Keratinocyte (primary cell): ENCODE data around the gene GPX4. TPM values are rescaled to one million over a fixed set of nuclear protein-coding genes. Genes with fewer than 3 reads are reported as not detected.

ENCODE experiments used
- DNase-seq: peaks from one replicate; pipeline ENCODE4 v3.0.0-alpha.2; 2011; ENCODE audit warnings: low read depth, missing footprints, low spot score
- FAIRE-seq: peaks from 2 replicates; lab custom pipeline; 2011; peaks lifted over from hg19 to GRCh38; lab: Jason Lieb, UNC
- H2AFZ ChIP-seq: 2 replicates; pipeline ENCODE4 v1.6.0; 2012; ENCODE audit warnings: low read length, control low read depth, inconsistent platforms; ENCODE audit not compliant: control insufficient read depth
- H3K27ac ChIP-seq: 2 replicates; pipeline ENCODE4 v1.5.1; 2011; ENCODE audit warnings: low read length; ENCODE audit not compliant: control insufficient read depth, insufficient read depth
- H3K27me3 ChIP-seq: 3 replicates; pipeline ENCODE4 v1.6.0; 2011; ENCODE audit warnings: low read length; ENCODE audit not compliant: control insufficient read depth, insufficient read depth; ENCODE audit errors: extremely low read depth
- H3K36me3 ChIP-seq, 2 experiments: 2 replicates in 1 of 2; 3 replicates in 1 of 2; pipeline ENCODE4 v1.5.1; 2011; ENCODE audit warnings: low read length in 2 of 2, mild to moderate bottlenecking in 1 of 2; ENCODE audit not compliant: control insufficient read depth in 2 of 2, insufficient read depth in 2 of 2; ENCODE audit errors: extremely low read depth in 1 of 2
- H3K4me1 ChIP-seq: 3 replicates; pipeline ENCODE4 v1.5.1; 2011; ENCODE audit warnings: low read length; ENCODE audit not compliant: control insufficient read depth, insufficient read depth; ENCODE audit errors: extremely low read depth
- H3K4me2 ChIP-seq: 3 replicates; pipeline ENCODE4 v1.6.0; 2011; ENCODE audit warnings: low read depth, low read length; ENCODE audit not compliant: control insufficient read depth, insufficient read depth; ENCODE audit errors: extremely low read depth
- H3K4me3 ChIP-seq, 3 experiments: fragments of 200-600 bp in 1 of 3; sonication (generic) in 1 of 3; 2 replicates in 2 of 3; 3 replicates in 1 of 3; pipeline ENCODE4 v1.5.1; 2011 to 2016; ENCODE audit warnings: low read length in 3 of 3, mild to moderate bottlenecking in 3 of 3, control low read depth in 2 of 3, inconsistent platforms in 1 of 3, low read depth in 1 of 3, mixed read lengths in 1 of 3, mixed run types in 1 of 3, moderate library complexity in 1 of 3; ENCODE audit not compliant: control insufficient read depth in 2 of 3, insufficient read depth in 2 of 3; ENCODE audit errors: extremely low read depth in 1 of 3
- H3K79me2 ChIP-seq: 2 replicates; pipeline ENCODE4 v1.6.0; 2012; ENCODE audit warnings: low read length; ENCODE audit not compliant: control insufficient read depth, insufficient read depth
- H3K9ac ChIP-seq: 3 replicates; pipeline ENCODE4 v1.6.0; 2011; ENCODE audit warnings: low read length; ENCODE audit not compliant: control insufficient read depth, insufficient read depth; ENCODE audit errors: extremely low read depth
- H3K9me1 ChIP-seq: 3 replicates; pipeline ENCODE4 v1.6.0; 2011; ENCODE audit warnings: low read length; ENCODE audit not compliant: control insufficient read depth, insufficient read depth; ENCODE audit errors: extremely low read depth
- H3K9me3 ChIP-seq: 2 replicates; pipeline ENCODE4 v1.5.1; 2012; ENCODE audit warnings: low read depth, low read length; ENCODE audit not compliant: control insufficient read depth
- H4K20me1 ChIP-seq: 3 replicates; pipeline ENCODE4 v1.6.0; 2011; ENCODE audit warnings: low read length; ENCODE audit not compliant: control insufficient read depth, insufficient read depth; ENCODE audit errors: extremely low read depth
- EZH2 ChIP-seq: IDR thresholded peaks from one replicate; pipeline ENCODE4 v1.6.1; 2012; ENCODE audit warnings: inconsistent platforms, mild to moderate bottlenecking, low read length, moderate library complexity
- dilution Hi-C: fragments of 300-500 bp; cut with MboI; formaldehyde crosslinking; loops from one replicate; pipeline ENCODE4 v1.7.0; 2020; ENCODE audit warnings: low sequenced_read_pairs; ENCODE audit not compliant: extremely low pct_ligation_motif_present
- polyA plus RNA-seq, 5 experiments: library from polyadenylated mRNA; depleted of rRNA in 3 of 5; stranded (reverse) in 3 of 5; stranded (forward) in 1 of 5; unstranded in 1 of 5; fragments of >200 nt; gene quantifications; 1 replicate in 1 of 5; 2 replicates in 3 of 5; 3 replicates in 1 of 5; pipeline versions ENCODE4 v1.2.1 to v1.2.3, GENCODE V29; 2011 to 2012; ENCODE audit warnings: missing spikeins in 2 of 5, low read depth in 1 of 5, low replicate concordance in 1 of 5
- TF ChIP-seq, protein P1 (sequence below), 3 experiments: IDR thresholded peaks in 1 of 3; conservative IDR thresholded peaks in 1 of 3; optimal IDR thresholded peaks in 1 of 3; 2 replicates in 2 of 3; 3 replicates in 1 of 3; pipeline versions ENCODE3 to v1.5.1; 2011; ENCODE audit warnings: low read length in 3 of 3, mild to moderate bottlenecking in 3 of 3, moderate library complexity in 2 of 3, control low read depth in 1 of 3, inconsistent platforms in 1 of 3; ENCODE audit not compliant: insufficient read depth in 2 of 3; ENCODE audit errors: extremely low read depth in 1 of 3

GPX4 gene
- polyA plus RNA-seq, 1 donor (not counting 4 experiments of a cell fraction or from before 2014, with no cell fraction given) = 193 TPM

DNA sequence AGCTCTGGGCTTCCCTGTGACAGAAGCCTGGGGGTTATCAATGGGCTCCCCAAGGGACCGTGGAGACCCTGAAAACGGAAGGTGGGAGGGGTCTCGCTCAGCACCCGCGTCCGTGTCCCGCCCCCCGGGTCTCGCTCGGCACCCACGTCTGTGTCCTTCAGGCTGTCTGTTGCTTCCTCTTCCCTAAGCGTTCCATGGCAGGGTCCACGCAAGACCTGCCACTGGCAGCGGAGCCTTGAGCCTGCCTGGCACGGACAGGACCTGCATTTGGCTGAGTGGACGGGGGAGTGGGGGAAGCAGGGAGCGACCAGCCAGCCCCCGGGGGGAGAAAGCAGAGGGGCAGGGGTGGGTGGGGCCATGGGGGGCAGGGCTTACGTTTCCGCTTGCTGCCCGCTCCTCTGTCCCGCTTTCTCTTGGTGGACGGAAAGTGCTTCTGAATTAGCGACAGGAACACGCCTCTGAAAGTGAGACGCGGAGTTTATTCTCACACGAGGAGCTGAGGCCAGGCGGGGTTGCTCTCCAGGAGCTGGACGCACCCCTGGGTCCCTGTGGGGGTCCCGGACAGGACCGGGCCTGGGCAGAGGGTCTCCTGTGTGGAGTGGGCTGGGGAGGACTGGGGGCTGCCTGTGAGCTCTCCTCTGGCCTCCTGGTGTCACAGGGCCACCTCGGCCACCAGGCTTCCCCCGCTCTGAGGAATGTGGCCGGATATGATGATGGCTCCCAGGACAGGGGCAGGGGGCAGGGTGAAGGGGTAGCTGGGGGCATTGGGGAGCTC, 12.0 kb downstream of the GPX4 start:
- peaks cover 3% of the 10 kb centered on the region for H4K20me1 ChIP-seq
- dilution Hi-C loops = no loop called here
- H3K4me2 ChIP-seq = no peak overlapping the region
- no peaks in the 10 kb centered on the region for H3K9me1 ChIP-seq
- TF ChIP-seq EZH2 = no peak
- TF ChIP-seq, protein P1, sequence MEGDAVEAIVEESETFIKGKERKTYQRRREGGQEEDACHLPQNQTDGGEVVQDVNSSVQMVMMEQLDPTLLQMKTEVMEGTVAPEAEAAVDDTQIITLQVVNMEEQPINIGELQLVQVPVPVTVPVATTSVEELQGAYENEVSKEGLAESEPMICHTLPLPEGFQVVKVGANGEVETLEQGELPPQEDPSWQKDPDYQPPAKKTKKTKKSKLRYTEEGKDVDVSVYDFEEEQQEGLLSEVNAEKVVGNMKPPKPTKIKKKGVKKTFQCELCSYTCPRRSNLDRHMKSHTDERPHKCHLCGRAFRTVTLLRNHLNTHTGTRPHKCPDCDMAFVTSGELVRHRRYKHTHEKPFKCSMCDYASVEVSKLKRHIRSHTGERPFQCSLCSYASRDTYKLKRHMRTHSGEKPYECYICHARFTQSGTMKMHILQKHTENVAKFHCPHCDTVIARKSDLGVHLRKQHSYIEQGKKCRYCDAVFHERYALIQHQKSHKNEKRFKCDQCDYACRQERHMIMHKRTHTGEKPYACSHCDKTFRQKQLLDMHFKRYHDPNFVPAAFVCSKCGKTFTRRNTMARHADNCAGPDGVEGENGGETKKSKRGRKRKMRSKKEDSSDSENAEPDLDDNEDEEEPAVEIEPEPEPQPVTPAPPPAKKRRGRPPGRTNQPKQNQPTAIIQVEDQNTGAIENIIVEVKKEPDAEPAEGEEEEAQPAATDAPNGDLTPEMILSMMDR (optimal IDR thresholded peaks at IDR 0.05 in 1 of 3, IDR thresholded peaks at IDR 0.05 in 1 of 3, conservative IDR thresholded peaks at IDR 0.05 in 1 of 3; ENCODE audit: extremely low read depth in 1 of 3, insufficient read depth in 2 of 3, low read length in 3 of 3) = no peak
- no peak overlapping the region for H3K27ac ChIP-seq
- H3K27me3 ChIP-seq = no peaks in the 10 kb centered on the region
- no peaks in the 10 kb centered on the region for H3K9me3 ChIP-seq
- DNase-seq = no peak
- H3K79me2 ChIP-seq = no peaks in the 10 kb centered on the region
- H3K36me3 ChIP-seq = peaks cover 35 to 38% of the 10 kb centered on the region in 2 experiments
- H3K9ac ChIP-seq = no peak overlapping the region
- peaks cover 5% of the 10 kb centered on the region for H3K4me1 ChIP-seq
- FAIRE-seq = no peak
- H3K4me3 ChIP-seq = no peak overlapping the region
- H2AFZ ChIP-seq = no peak overlapping the region

DNA sequence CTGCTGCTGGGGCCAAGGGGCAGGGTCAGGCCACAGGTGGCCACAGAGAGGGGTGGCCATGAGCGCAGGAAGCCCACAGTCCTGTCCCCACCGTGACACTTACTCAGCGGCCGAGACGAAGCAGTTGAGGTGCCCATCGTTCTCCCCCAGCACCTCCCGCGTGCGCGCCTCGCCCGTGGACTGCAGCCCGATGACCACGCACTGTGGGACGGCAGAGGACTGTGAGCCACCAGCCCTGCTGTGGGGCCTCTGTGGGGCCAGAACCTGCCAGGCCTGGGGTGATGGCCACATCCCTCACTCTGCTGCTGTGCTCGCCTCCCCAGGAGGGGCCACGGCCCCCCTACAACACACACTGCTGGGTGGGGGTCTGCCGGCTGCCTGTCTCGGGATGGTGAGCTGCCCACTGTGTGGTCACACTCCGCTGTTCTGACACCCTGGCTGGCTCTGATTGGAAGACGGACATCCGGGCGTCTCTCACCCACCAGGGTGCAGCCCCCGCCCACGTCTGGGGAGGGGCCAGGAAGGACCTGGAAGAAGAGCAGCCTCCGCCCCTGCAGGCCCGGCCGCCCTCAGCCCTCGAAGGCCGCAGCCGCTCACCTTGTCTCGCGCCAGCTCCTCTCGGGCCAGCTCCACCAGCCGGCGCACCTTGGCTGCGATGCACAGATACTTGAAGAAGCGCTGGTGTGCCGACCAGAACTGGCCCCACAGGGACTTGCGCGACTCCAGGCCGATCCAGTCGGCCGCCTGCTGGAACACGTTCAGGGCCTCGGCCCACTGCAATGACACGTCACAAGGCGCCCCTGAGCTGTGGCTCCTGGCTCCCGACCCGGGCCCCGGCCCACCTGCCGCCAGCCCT, 13.2 kb downstream of the GPX4 start:
- Histone ChIP-seq H2AFZ (no peak overlapping the region), H3K9me1 (no peaks in the 10 kb centered on the region), H3K36me3 (peaks cover 38 to 48% of the 10 kb centered on the region in 2 experiments), H3K27me3 (no peaks in the 10 kb centered on the region), H3K4me3 (no peak overlapping the region), H3K4me1 (peaks cover 5% of the 10 kb centered on the region), H4K20me1 (peaks cover 3% of the 10 kb centered on the region), H3K9ac (no peak overlapping the region), H3K9me3 (no peaks in the 10 kb centered on the region), H3K79me2 (no peaks in the 10 kb centered on the region), H3K27ac (no peak overlapping the region), H3K4me2 (no peak overlapping the region)
- DNase-seq (no peak), FAIRE-seq (no peak)
- TF ChIP-seq, protein P1 (optimal IDR thresholded peaks at IDR 0.05 in 1 of 3, IDR thresholded peaks at IDR 0.05 in 1 of 3, conservative IDR thresholded peaks at IDR 0.05 in 1 of 3; ENCODE audit: extremely low read depth in 1 of 3, insufficient read depth in 2 of 3, low read length in 3 of 3) = no peak
- TF ChIP-seq EZH2 = no peak
- dilution Hi-C loops = no loop called here
